RWPE2 (cell line): ENCODE data around the gene SH2D1A.

Experiments used
- ATAC-seq: fragments of 200-7000 bp; cut with Tn5 transposase; 3 replicates; pipeline ENCODE4 v1.9.1; 2021; ENCODE audit warnings: low read depth
- DNase-seq: peaks from one replicate; pipeline ENCODE4 v3.0.0-alpha.2; 2020; ENCODE audit warnings: low spot score
- H3K27ac ChIP-seq: fragments of 450-650 bp; 2 replicates; pipeline ENCODE4 v1.5.1; 2017; ENCODE audit warnings: mild to moderate bottlenecking; ENCODE audit not compliant: poor library complexity, severe bottlenecking
- H3K27me3 ChIP-seq: fragments of 250-450 bp; sonication (Bioruptor Pico); 2 replicates; pipeline ENCODE4 v1.5.1; 2021; ENCODE audit warnings: mild to moderate bottlenecking, moderate library complexity; ENCODE audit not compliant: insufficient read depth, poor library complexity, severe bottlenecking
- H3K36me3 ChIP-seq: fragments of 250-450 bp; sonication (Bioruptor Pico); 2 replicates; pipeline ENCODE4 v1.5.1; 2020; ENCODE audit warnings: low read depth, mild to moderate bottlenecking, moderate library complexity
- H3K4me1 ChIP-seq: fragments of 250-450 bp; sonication (Bioruptor Pico); 2 replicates; pipeline ENCODE4 v1.5.1; 2021; ENCODE audit warnings: mild to moderate bottlenecking, moderate library complexity; ENCODE audit not compliant: insufficient read depth, poor library complexity, severe bottlenecking
- H3K4me3 ChIP-seq: fragments of 250-450 bp; sonication (Bioruptor Pico); 2 replicates; pipeline ENCODE4 v1.5.1; 2021; ENCODE audit warnings: mild to moderate bottlenecking, moderate library complexity; ENCODE audit not compliant: severe bottlenecking
- H3K9me3 ChIP-seq: fragments of 250-450 bp; sonication (Bioruptor Pico); 2 replicates; pipeline ENCODE4 v1.5.1; 2021; ENCODE audit warnings: mild to moderate bottlenecking, moderate library complexity; ENCODE audit not compliant: severe bottlenecking
- TF ChIP-seq, protein P1 (sequence below): fragments of 450-650 bp; IDR thresholded peaks from one replicate; pipeline ENCODE4 v1.5.1; 2017; ENCODE audit warnings: mild to moderate bottlenecking, moderate library complexity; ENCODE audit not compliant: poor library complexity, severe bottlenecking

SH2D1A gene

DNA sequence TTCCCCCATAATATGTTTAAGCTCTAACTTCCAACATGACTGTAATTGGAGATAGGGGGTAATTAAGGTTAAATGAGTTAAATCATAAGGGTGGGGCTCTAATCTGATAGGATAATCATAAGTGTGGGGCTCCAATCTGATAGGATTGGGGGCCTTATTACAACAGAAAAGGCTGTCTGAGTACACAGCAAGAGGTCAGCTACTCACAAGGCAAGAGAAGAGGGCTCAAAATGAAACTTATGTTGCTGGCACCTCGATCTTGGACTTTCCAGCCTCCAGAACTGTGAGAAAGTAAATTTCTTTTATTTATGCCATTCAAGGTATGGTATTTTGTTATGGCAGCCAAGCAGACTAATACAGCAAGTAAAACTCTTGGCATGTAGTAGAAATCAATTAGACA is 16.4 kb downstream of the SH2D1A start:
- DNase-seq (no peak), ATAC-seq (no peak)
- TF ChIP-seq, protein P1, sequence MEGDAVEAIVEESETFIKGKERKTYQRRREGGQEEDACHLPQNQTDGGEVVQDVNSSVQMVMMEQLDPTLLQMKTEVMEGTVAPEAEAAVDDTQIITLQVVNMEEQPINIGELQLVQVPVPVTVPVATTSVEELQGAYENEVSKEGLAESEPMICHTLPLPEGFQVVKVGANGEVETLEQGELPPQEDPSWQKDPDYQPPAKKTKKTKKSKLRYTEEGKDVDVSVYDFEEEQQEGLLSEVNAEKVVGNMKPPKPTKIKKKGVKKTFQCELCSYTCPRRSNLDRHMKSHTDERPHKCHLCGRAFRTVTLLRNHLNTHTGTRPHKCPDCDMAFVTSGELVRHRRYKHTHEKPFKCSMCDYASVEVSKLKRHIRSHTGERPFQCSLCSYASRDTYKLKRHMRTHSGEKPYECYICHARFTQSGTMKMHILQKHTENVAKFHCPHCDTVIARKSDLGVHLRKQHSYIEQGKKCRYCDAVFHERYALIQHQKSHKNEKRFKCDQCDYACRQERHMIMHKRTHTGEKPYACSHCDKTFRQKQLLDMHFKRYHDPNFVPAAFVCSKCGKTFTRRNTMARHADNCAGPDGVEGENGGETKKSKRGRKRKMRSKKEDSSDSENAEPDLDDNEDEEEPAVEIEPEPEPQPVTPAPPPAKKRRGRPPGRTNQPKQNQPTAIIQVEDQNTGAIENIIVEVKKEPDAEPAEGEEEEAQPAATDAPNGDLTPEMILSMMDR = no peak
- no peaks in the 10 kb centered on the region for H3K27me3 ChIP-seq
- no peak overlapping the region for H3K4me3 ChIP-seq
- H3K36me3 ChIP-seq = no peaks in the 10 kb centered on the region
- H3K9me3 ChIP-seq = no peaks in the 10 kb centered on the region
- no peaks in the 10 kb centered on the region for H3K4me1 ChIP-seq
- no peak overlapping the region for H3K27ac ChIP-seq

DNA sequence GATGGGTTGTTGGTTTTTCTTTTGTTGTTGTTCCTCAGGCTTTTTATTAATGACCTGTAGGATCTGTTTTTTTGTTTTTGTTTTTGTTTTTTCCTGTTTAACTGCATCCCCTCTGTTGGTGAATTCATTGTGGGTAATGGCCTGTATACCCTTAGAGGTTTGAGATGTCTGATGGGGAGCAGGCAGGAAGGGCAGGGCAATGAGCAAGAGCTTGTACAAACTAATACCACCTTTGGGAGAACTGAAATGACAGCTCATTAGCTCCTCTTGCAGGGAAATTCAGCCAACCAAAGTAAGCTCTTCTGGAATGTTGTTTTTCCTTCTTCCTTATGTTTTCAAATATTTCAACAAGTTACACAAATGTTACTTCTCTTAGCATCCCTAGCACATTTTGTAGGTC is 23.4 kb downstream of the SH2D1A start:
- DNase-seq (no peak), ATAC-seq (no peak)
- no peaks in the 10 kb centered on the region for H3K4me1 ChIP-seq
- no peaks in the 10 kb centered on the region for H3K27me3 ChIP-seq
- no peak overlapping the region for H3K27ac ChIP-seq
- H3K4me3 ChIP-seq = no peak overlapping the region
- H3K36me3 ChIP-seq = no peaks in the 10 kb centered on the region
- H3K9me3 ChIP-seq = no peaks in the 10 kb centered on the region
- TF ChIP-seq, protein P1 = no peak

DNA sequence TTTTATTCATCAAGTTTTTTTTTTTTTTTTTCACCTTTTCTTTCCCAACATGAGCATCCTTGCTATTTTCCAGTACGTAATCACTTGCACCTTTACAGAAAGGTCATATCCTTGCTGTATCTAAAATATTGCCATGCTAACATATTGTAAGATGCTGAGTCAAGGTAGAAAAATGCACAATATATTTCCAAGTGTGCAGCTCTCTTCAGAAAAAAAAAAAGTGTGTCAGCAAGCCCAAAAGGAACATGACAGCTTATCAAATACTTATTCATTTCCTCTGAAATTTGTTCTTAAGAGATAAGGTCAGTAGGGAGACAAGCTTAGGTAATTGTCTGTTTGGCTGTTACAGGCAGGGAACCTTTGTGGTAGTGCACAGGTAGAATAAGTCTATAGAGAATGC is 27.0 kb downstream of the SH2D1A start:
- no peak overlapping the region for H3K27ac ChIP-seq
- ATAC-seq (no peak), DNase-seq (no peak)
- TF ChIP-seq, protein P1 = no peak
- H3K9me3 ChIP-seq = no peaks in the 10 kb centered on the region
- H3K36me3 ChIP-seq = no peaks in the 10 kb centered on the region
- H3K4me1 ChIP-seq = no peaks in the 10 kb centered on the region
- no peak overlapping the region for H3K4me3 ChIP-seq
- no peaks in the 10 kb centered on the region for H3K27me3 ChIP-seq

DNA sequence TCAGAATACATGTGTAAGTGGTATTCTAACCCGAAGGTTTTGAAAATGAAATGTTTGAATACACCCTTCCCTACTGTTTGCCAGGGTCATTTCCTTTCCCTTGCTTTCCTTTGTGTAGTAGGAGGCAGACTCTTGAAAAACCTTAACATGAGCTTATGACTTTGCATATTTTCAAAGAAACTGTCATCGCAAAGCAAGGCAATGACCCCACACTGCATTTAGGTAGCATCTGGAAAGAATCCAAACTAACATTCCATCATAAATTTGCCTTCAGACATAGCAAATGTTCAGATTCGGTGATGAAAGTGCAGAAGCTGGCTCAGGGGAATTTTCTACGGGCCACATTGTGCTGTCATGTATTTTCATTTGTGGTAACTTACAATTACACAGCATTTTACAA is 32.3 kb downstream of the SH2D1A start:
- Histone ChIP-seq H3K4me3 (no peak overlapping the region), H3K36me3 (no peaks in the 10 kb centered on the region), H3K27ac (no peak overlapping the region), H3K27me3 (no peaks in the 10 kb centered on the region), H3K4me1 (no peaks in the 10 kb centered on the region), H3K9me3 (no peaks in the 10 kb centered on the region)
- TF ChIP-seq, protein P1 = no peak
- no peak for DNase-seq
- ATAC-seq = no peak

DNA sequence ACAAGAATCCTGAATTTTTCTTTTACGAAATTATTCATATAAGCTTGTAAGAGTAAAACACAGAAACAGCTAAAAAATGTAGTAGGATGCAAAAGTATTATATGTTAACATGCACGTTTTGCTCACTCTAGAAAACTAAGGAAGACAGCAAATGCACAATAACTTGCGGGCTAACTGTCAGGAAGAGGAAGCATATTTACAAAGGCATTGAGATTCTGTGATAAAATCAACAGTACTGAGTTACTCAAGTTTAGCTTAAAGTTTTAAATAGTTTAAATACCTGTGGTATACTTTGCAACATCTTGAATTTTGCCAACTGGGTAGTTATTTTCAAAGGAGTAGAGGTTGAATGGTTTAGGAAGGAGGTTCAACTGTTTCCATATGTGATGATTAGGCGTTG is 37.0 kb downstream of the SH2D1A start:
- H3K4me3 ChIP-seq = no peak overlapping the region
- ATAC-seq (no peak), DNase-seq (no peak)
- no peaks in the 10 kb centered on the region for H3K36me3 ChIP-seq
- H3K9me3 ChIP-seq = no peaks in the 10 kb centered on the region
- no peaks in the 10 kb centered on the region for H3K4me1 ChIP-seq
- TF ChIP-seq, protein P1 = no peak
- H3K27ac ChIP-seq = no peak overlapping the region
- no peaks in the 10 kb centered on the region for H3K27me3 ChIP-seq
